Posterior cingulate gyrus (tissue), 11 donors: ENCODE measurements around the gene BMP8A.
"Not testable (repeated sequence)": the region's sequence is repeated elsewhere in the genome, so short reads cannot be mapped to it uniquely, and the experiment has no call there.

Source experiments
- DNase-seq, 10 donors: peaks; one replicate each; pipeline versions ENCODE4 v3.0.0 to v3.0.0-alpha.2; 2020 to 2021; ENCODE audit warnings: mixed read lengths in 3 of 10
- intact Hi-C: fragments of 100-400 bp; cut with DNase I; formaldehyde crosslinking; loops from one replicate; pipeline ENCODE4 v1.15.1; 2023

Gene BMP8A

GRCh38 chr1:39524171-39524570 lies 32.7 kb downstream of the BMP8A start:
- intact Hi-C loops: no loop called here
- DNase-seq: peak in 1 of 10 donors; percentile 45

- peak in 1 of 10 donors; percentile 57 for DNase-seq
- intact Hi-C loops: no loop called here
Measured at GRCh38 chr1:39524591-39525365, 33.3 kb downstream of the BMP8A start.

DNA sequence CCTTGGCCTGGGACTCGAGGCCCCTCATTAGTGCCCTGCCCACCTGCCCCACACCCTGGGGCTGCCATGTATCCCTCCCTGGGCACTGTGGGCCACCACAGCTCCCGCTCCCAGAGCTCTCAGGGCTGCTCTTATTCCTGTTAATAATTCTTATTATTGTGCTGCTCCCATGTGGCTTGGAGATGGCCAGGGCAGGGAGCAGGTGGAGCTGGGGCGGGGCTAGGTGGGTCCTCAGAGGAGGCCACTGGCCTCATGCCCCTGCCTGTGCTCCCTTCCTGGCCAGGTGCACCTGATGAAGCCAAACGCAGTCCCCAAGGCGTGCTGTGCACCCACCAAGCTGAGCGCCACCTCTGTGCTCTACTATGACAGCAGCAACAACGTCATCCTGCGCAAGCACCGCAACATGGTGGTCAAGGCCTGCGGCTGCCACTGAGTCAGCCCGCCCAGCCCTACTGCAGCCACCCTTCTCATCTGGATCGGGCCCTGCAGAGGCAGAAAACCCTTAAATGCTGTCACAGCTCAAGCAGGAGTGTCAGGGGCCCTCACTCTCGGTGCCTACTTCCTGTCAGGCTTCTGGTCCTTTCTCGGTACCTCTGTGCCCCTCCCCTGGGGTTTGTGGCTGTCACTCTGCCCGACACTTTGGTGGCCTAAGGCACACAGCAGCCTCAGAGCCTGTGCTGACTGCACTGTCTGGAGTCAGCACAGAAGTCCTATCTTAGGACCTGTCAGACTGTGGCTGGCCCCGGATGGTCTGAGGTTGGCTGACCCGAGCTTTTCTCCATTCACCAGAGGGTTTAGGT lies 34.1 kb downstream of the BMP8A start:
- intact Hi-C loops: no loop called here
- peak in 1 of 10 donors; percentile 67 for DNase-seq

DNA sequence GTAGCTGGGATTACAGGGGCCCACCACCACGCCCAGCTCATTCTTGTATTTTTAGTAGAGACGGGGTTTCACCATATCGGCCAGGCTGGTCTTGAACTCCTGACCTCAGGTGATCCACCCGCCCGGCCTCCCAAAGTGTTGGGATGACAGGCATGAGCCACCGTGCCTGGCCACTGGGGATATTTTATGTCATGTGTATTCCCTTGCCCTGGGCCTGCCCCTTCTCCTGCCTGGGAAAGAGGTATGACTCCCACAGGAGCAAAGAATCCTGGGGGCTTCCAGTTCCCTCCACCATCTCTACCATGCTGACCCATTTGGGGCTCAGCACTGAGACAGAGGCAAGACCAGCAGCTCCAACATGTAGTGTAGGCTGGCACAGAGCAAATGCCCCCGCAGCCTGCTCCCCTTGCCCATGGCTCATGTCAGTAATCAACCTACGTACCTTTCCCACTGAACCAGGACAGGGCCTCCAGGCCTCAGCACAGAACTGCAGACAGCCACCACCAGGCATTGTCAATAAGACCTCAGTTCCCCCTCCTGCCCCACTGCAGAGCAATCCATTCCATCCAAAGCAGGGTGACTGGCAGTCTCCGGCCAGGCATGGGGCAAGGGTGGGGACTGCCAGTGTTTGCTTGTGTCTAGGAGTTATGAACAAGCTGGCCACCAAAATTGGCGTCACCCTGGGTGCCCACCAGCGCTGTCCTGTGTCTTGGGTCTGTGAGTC lies 35.2 kb downstream of the BMP8A start:
- peak in 1 of 10 donors; percentile 60 for DNase-seq
- intact Hi-C loops: no loop called here

DNA sequence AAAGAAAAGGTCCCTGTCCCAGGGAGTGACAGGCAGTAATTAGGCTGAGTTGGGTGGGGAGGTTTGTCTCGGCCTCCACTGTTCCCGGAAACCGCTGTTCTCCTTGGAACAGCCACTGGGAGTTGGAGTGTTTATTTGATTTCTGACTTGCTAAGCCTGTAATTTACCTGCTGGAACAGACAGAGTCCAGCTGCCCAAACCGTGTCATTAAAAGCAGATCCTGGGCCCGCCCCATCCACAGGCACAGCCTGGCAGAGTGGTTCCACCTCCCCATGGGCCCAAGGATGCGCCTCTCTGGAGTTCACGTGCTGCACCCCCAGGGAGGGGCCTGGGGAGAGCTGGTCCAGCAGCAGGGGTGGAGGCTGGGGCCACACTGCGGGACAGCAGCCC lies 35.7 kb downstream of the BMP8A start:
- DNase-seq: peak in 1 of 10 donors; percentile 31
- intact Hi-C loops: not testable (repeated sequence)

DNA sequence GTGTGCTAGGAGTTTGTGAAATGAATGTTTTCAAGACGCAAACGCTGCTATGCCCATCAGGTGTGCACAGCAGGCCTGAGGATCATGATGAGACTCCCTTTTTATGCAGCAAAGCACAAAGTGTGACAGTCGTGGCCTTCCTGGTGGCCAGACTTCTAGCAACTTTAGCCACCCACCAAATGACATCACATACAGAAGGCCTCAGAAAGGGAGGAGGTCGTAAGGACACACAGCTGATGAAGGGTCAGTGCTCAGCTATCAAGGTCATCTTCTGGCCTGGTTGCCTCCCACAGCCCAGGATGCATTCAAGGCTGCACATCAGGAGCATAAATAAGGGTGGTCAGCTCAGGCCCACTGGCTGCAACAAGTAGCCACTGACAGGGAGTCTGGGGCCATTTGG lies 36.6 kb downstream of the BMP8A start:
- intact Hi-C loops: no loop called here

GRCh38 chr1:39529901-39530535 lies 38.6 kb downstream of the BMP8A start:
- intact Hi-C loops: no loop called here
- peak in 1 of 10 donors; percentile 59 for DNase-seq

More for the DNA sequence above, 36.6 kb downstream of the BMP8A start:
- peak in 1 of 10 donors; percentile 50 for DNase-seq

DNA sequence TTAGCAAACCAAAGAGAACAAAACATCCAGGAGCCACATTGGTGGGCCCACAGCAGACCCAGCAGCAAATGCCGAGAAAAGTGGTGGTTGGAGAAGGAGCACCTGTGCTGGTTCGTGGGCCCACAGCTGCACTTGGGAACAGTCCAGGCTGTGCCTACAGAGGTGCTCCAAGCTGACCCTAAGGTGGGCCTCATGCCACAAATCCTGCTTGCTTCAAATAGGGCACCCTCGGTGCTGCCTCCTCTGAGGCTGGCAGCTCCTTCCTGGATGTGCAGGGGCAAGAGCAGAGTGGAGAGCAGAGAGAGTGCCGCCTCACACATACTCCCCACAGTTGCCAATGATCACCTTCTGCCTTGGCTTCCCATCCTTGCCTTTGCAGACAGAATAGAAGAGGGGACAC lies 40.1 kb downstream of the BMP8A start:
- intact Hi-C loops: no loop called here
- DNase-seq: no peak

GRCh38 chr1:39533442-39533841 lies 42.0 kb downstream of the BMP8A start:
- intact Hi-C loops: no loop called here
- DNase-seq: no peak

DNA sequence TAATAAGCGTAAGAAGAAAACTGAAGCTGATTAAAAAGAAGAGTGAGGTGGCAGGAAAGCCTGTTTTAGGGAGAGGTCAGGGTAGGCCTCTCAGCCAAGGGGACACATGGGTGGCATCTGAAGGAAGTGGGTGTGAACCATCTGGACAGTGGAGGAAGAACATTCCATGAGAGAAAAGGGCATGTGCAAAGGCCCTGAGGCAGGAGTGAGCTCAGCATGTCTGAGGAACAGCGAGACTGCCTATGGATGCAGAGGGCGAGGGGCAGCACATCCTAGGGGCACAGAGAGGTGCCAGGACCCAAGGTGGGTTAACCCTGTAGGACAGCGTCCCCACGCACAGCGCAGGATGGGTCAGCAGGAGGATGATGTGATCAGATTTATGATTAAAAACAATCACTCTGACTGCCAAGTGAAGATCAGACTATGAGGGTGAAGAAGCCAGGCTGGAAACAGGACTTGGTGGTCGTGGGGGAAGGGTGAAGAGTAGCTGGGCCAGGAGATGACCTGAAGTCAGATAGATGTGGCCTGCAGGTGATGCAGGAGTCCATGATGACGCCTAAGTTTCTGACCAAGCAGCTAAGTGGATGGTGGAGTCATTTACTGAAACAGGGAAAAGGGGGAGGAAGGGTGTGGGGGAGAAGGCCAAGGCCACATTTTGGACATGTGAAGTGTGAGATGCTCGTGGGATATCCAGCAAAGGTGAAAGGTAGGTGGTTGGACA lies 47.3 kb downstream of the BMP8A start:
- no peak for DNase-seq
- intact Hi-C loops: loop anchor here (5.0 kb wide), 1 partner anchor 436 kb away; no protein-coding TSS in a partner anchor

DNA sequence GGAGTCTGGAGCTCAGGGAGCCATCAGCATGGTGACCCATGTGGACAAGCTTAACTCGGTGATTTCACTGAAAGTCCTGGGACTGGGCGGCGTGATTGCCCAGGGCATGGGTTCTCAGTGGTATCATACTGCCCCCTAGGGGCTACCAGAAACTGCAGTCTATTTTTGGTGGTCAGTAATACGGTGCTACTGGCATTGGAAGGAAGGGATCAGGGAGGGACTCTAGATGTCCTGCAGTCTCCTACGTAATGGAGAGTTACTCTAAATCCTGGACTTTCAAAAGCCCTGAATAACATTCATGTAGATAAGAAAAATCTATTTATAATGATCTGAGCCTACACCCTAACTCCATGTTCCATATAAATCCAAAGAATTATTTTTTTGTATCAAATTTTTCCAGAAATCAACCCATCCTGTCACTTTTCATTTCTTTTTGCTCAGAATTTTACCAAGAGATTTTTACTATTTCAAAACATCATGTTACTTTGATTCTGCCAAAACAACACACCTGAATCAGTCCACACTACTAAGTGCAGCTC lies 47.9 kb downstream of the BMP8A start:
- intact Hi-C loops: loop anchor here (5.0 kb wide), 1 partner anchor 437 kb away; no protein-coding TSS in a partner anchor
- peak; percentile 27 to 96 (median 76) for DNase-seq

DNA sequence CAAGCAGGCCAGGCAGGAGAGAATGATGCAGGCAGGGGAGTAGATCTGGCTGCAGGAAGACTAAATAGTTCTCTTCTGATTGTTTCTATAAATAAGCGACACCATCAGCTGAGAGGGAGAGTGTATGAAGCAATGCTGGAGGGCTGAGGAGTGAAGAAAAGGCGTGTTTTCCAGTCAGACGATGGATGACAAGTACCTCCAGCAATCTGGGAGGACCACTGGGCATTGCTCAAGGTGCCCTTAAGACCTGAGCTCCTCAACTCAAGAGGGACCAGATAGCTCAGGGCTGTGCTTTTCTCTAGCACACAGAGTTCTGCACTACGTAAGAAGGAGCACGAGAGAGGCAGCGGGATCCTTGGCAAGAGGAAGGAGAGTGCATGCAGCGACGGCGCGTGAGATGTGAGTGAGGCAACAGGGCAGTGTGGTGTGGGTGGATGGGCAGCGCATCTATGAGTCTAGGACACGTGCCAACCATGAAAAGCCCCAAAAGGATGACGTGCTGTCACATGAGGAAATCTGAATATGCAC lies 49.1 kb downstream of the BMP8A start:
- DNase-seq: peak; percentile 34 to 95 (median 70)
- intact Hi-C loops: loop anchor here (2.0 kb wide), 1 partner anchor 36 kb away; the partner anchor contains the start of gene PABPC4

DNA sequence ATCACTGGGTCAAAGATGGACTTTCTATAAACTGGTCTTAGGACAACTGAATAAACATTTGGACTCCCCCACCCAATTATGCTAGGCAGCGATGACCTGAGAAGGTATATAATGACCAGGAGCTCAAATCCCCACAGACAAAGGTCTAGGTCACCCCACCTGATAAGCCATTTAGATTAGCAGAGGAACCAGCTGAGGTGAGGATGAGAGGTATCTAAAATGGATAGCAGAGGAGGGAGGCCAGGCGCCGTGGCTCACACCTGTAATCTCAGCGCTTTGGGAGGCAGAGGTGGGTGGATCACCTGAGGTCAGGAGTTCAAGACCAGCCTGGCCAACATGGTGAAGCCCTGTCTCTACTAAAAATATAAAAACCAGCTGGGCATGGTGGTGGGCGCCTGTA lies 51.5 kb downstream of the BMP8A start:
- intact Hi-C loops: no loop called here
- DNase-seq: no peak

DNA sequence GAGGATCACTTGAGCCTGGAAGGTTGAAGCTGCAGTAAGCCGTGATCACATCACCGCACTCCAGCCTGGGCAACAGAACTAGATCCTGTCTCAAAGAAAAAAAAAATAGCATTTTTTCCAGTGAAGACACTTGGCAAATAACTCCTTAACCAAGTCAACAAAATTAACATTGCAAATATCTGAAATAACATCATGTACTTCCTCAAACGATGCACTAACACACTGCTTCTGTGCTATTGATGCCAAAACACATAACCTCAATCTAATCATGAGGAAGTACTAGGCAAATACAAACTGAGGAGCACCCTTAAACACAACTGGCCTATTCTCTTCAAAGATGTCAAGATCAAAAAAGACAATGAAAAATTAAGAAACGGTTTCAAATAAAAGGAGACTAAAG lies 52.9 kb downstream of the BMP8A start:
- no peak for DNase-seq
- intact Hi-C loops: no loop called here

GRCh38 chr1:39545531-39545930 lies 54.1 kb downstream of the BMP8A start:
- intact Hi-C loops: no loop called here
- no peak for DNase-seq

GRCh38 chr1:39554277-39554676 lies 62.8 kb downstream of the BMP8A start:
- DNase-seq: no peak

GRCh38 chr1:39561279-39561678 lies 69.8 kb downstream of the BMP8A start:
- DNase-seq: no peak
- intact Hi-C loops: no loop called here

More at GRCh38 chr1:39554277-39554676, 62.8 kb downstream of the BMP8A start:
- intact Hi-C loops: no loop called here

DNA sequence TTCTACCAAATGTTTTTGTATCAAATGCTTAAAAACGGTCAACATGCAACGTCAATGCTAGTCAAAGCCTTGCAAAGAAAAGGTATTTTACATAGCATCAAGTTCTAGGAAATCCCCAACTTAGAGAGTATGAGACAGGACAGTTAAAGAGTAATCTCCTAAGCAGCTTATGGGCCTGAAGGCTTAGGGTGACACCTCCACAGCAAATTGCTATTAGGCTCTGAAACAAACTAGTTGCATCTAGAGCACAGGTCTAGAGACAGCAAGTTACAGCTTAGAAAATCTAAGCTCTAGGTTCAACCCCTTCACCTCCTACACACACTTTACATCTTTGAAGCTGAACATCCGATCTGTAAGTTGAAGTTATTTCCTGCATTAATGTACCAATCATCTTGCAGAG lies 71.5 kb downstream of the BMP8A start:
- no peak for DNase-seq
- intact Hi-C loops: no loop called here

DNA sequence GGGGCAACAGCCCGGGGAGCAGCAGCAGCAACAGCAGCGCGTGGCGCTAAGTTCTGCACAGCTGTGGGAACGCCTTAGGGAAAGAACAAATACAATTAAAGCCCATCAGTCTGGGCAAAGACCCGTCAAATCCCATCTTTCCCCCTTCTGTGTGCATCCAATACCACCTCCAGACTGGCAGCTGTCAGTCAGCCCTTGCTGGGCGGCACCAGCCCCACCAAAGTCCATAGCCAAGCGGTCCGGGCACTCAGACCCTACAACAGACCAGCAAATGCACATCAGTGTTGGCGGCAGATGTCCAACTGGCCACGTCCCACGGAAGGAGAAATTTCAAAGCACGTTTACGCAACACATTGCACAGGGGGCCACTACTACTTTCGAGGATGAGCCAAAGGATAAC lies 72.2 kb downstream of the BMP8A start:
- DNase-seq: no peak
- intact Hi-C loops: no loop called here
